Measurements from ENCODE around the gene SECISBP2.

- TF ChIP-seq CTCF (conservative IDR thresholded peaks at IDR 0.05 in 1 of 2, IDR thresholded peaks at IDR 0.05 in 1 of 2; ENCODE audit: extremely low read depth in 1 of 2, insufficient read depth in 1 of 2, low read depth in 1 of 2, low read length in 2 of 2) (no peak), EZH2 (IDR thresholded peaks at IDR 0.05; ENCODE audit: borderline replicate concordance, low read length) (no peak)
Measured at GRCh38 chr9:89314955-89315354, 3.3 kb upstream of the SECISBP2 start.
